H9 (cell line): ENCODE results near the gene DOCK1. TPM values are rescaled to one million over a fixed set of nuclear protein-coding genes. Genes with fewer than 3 reads are reported as not detected.

ENCODE experiments used
- DNase-seq: peaks from one replicate; pipeline ENCODE4 v3.0.0-alpha.2; 2017
- H2AFZ ChIP-seq: one replicate; pipeline ENCODE4 v1.6.1; 2013; ENCODE audit warnings: mild to moderate bottlenecking, low read length, control low read depth, moderate library complexity
- H2AK5ac ChIP-seq: 2 replicates; pipeline ENCODE4 v1.6.1; 2013; ENCODE audit warnings: low read length, control low read depth, mixed read lengths; ENCODE audit not compliant: insufficient read length
- H2BK120ac ChIP-seq: one replicate; pipeline ENCODE4 v1.6.1; 2013; ENCODE audit warnings: low read depth, mild to moderate bottlenecking, low read length, control low read depth, inconsistent platforms; ENCODE audit not compliant: poor library complexity, severe bottlenecking
- H2BK12ac ChIP-seq: 2 replicates; pipeline ENCODE4 v1.6.1; 2013; ENCODE audit warnings: low read length, control low read depth, mixed read lengths, low read depth; ENCODE audit not compliant: insufficient read length
- H2BK15ac ChIP-seq: 2 replicates; pipeline ENCODE4 v1.6.1; 2013; ENCODE audit warnings: low read depth, low read length, control low read depth
- H2BK20ac ChIP-seq: one replicate; pipeline ENCODE4 v1.6.1; 2013; ENCODE audit warnings: low read depth, mild to moderate bottlenecking, low read length, control low read depth, inconsistent platforms; ENCODE audit not compliant: poor library complexity, severe bottlenecking
- H2BK5ac ChIP-seq: 2 replicates; pipeline ENCODE4 v1.6.1; 2013; ENCODE audit warnings: low read length, control low read depth, mixed read lengths; ENCODE audit not compliant: insufficient read length
- H3K14ac ChIP-seq: 2 replicates; pipeline ENCODE4 v1.6.1; 2013; ENCODE audit warnings: low read length, control low read depth; ENCODE audit not compliant: insufficient read depth
- H3K18ac ChIP-seq: 2 replicates; pipeline ENCODE4 v1.6.1; 2013; ENCODE audit warnings: low read depth, mild to moderate bottlenecking, mixed read lengths, low read length, control low read depth; ENCODE audit not compliant: insufficient read length
- H3K23ac ChIP-seq: 2 replicates; pipeline ENCODE4 v1.6.1; 2013; ENCODE audit warnings: low read length, control low read depth, mixed read lengths, low read depth; ENCODE audit not compliant: insufficient read length
- H3K23me2 ChIP-seq: 2 replicates; pipeline ENCODE4 v1.6.1; 2013; ENCODE audit warnings: low read depth, mild to moderate bottlenecking, mixed read lengths, low read length, control low read depth; ENCODE audit not compliant: insufficient read length, poor library complexity, severe bottlenecking
- H3K27ac ChIP-seq: 2 replicates; pipeline ENCODE4 v1.5.1; 2013; ENCODE audit warnings: low read length, control low read depth, mixed read lengths, low read depth; ENCODE audit not compliant: insufficient read length
- H3K27me3 ChIP-seq: 2 replicates; pipeline ENCODE4 v1.6.1; 2013; ENCODE audit warnings: low read length, control low read depth, inconsistent platforms; ENCODE audit not compliant: insufficient read depth
- H3K4ac ChIP-seq: 2 replicates; pipeline ENCODE4 v1.6.1; 2013; ENCODE audit warnings: low read depth, mild to moderate bottlenecking, control low read depth, inconsistent platforms, low read length, moderate library complexity
- H3K4me1 ChIP-seq: 2 replicates; pipeline ENCODE4 v1.6.1; 2013; ENCODE audit warnings: low read length, control low read depth, inconsistent platforms; ENCODE audit not compliant: insufficient read depth
- H3K4me2 ChIP-seq: 2 replicates; pipeline ENCODE4 v1.6.1; 2013; ENCODE audit warnings: low read length, control low read depth, mixed read lengths; ENCODE audit not compliant: insufficient read length, insufficient read depth
- H3K56ac ChIP-seq: 2 replicates; pipeline ENCODE4 v1.6.1; 2013; ENCODE audit warnings: low read depth, mild to moderate bottlenecking, mixed read lengths, low read length, control low read depth; ENCODE audit not compliant: insufficient read length
- H3K79me1 ChIP-seq: 2 replicates; pipeline ENCODE4 v1.6.1; 2013; ENCODE audit warnings: low read depth, mild to moderate bottlenecking, moderate library complexity, low read length, control low read depth, inconsistent platforms; ENCODE audit not compliant: insufficient read depth, poor library complexity, severe bottlenecking
- H3K79me2 ChIP-seq: 2 replicates; pipeline ENCODE4 v1.6.1; 2013; ENCODE audit warnings: low read length, control low read depth, inconsistent platforms; ENCODE audit not compliant: insufficient read depth
- H3K9ac ChIP-seq: 2 replicates; pipeline ENCODE4 v1.6.1; 2013; ENCODE audit warnings: low read length, control low read depth, mixed read lengths; ENCODE audit not compliant: insufficient read length; ENCODE audit errors: extremely low read depth
- H3K9me3 ChIP-seq: one replicate; pipeline ENCODE4 v1.6.1; 2013; ENCODE audit warnings: low read depth, low read length, inconsistent platforms; ENCODE audit not compliant: control insufficient read depth
- H3T11ph ChIP-seq: one replicate; pipeline ENCODE4 v1.6.1; 2013; ENCODE audit warnings: mild to moderate bottlenecking, low read length, control low read depth, inconsistent platforms
- H4K20me1 ChIP-seq: one replicate; pipeline ENCODE4 v1.6.1; 2013; ENCODE audit not compliant: control insufficient read depth, insufficient read length, insufficient read depth
- H4K5ac ChIP-seq: 2 replicates; pipeline ENCODE4 v1.6.1; 2013; ENCODE audit warnings: low read depth, mild to moderate bottlenecking, mixed read lengths, low read length, control low read depth; ENCODE audit not compliant: insufficient read length
- H4K8ac ChIP-seq: replicated peaks from 2 replicates; pipeline ENCODE4 v1.6.1; 2013; ENCODE audit warnings: low read length, control low read depth, mixed read lengths, low read depth; ENCODE audit not compliant: insufficient read length
- H4K91ac ChIP-seq: 2 replicates; pipeline ENCODE4 v1.6.1; 2013; ENCODE audit warnings: low read depth, mild to moderate bottlenecking, moderate library complexity, mixed read lengths, low read length, control low read depth; ENCODE audit not compliant: insufficient read length
- H3K27ac Mint-ChIP-seq, 3 experiments: 2 replicates in 2 of 3; 3 replicates in 1 of 3; pipeline ENCODE4 v1.8.0; 2020 to 2021; ENCODE audit warnings: mixed read lengths in 3 of 3, mild to moderate bottlenecking in 1 of 3, moderate library complexity in 1 of 3
- H3K27me3 Mint-ChIP-seq: 2 replicates; pipeline ENCODE4 v1.8.0; 2021; ENCODE audit warnings: low read depth, mild to moderate bottlenecking, moderate library complexity, mixed read lengths
- H3K36me3 Mint-ChIP-seq, 3 experiments: 2 replicates in 2 of 3; 3 replicates in 1 of 3; pipeline ENCODE4 v1.8.0; 2020 to 2021; ENCODE audit warnings: low read depth in 3 of 3, mixed read lengths in 3 of 3; ENCODE audit not compliant: insufficient read depth in 1 of 3
- H3K4me1 Mint-ChIP-seq, 2 experiments: 2 replicates each; pipeline ENCODE4 v1.8.0; 2020; ENCODE audit warnings: mixed read lengths in 2 of 2
- H3K4me3 Mint-ChIP-seq, 2 experiments: 2 replicates in 1 of 2; 3 replicates in 1 of 2; pipeline ENCODE4 v1.8.0; 2020 to 2021; ENCODE audit warnings: mild to moderate bottlenecking in 2 of 2, mixed read lengths in 2 of 2, moderate library complexity in 1 of 2
- H3K9me3 Mint-ChIP-seq, 2 experiments: 2 replicates in 1 of 2; 3 replicates in 1 of 2; pipeline ENCODE4 v1.8.0; 2020; ENCODE audit warnings: mild to moderate bottlenecking in 2 of 2, mixed read lengths in 2 of 2, moderate library complexity in 1 of 2
- WGBS: extraction: QIAGEN DNeasy Blood & Tissue Kit; methylation state at CpG from one replicate; pipeline ENCODE4 v1.1.7; 2013; ENCODE audit warnings: missing lambda C conversion rate, low lambda C conversion rate, mixed read lengths; ENCODE audit not compliant: insufficient read length; ENCODE audit errors: extremely low coverage; 5-methylcytosine and 5-hydroxymethylcytosine counted together
- total RNA-seq: library from RNA; stranded (reverse); gene quantifications from 2 replicates; pipeline ENCODE4 v1.2.1, GENCODE V29; 2021
- TF ChIP-seq, protein P1 (sequence below): fragments of 200-600 bp; sonication (generic); conservative IDR thresholded peaks from 3 replicates; pipeline ENCODE4 v1.8.0; 2021; ENCODE audit warnings: antibody characterized with exemption, mild to moderate bottlenecking

Gene DOCK1
- total RNA-seq, 1 experiment from 2014 or later, result 57.0 TPM

DNA sequence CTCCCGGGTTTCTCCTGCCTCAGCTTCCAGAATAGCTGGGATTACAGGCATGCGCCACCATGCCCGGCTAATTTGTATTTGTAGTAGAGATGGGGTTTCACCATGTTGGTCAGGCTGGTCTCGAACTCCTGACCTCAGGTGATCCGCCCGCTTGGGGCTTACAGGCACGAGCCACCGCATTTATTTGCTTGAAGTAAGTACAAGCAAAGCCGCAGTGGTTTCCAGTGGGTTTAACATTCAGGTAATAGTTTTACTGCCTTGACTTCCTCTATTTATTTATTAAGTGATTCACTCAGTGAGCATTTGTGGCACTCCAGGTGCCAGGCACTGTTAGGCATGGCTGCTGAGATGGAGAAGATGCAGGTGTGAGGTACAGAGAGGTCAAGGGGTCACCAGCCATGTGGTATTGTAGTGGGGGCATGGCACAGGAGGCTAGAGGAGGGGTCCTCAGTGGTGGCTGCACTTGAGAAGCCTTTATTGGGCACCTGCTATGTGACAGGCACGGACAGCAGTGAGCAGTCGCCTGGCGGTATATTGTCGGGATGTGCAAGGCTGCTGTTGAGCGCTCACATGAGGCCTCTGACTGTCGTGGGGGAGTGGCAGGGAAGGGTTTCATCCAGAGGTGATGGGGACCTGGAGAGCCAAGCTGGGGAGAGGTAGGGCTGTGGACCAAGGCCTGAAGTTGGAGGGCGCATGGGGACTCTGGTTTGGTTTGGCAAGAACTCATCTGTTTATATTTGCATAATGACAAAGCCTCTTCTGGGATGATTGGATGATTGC, 54.9 kb downstream of the DOCK1 start:
- H3K79me2 ChIP-seq, result peaks cover 6% of the 10 kb centered on the region; the same call in 1 of the 2 replicates
- Mint-ChIP-seq H3K9me3 (no peaks in the 10 kb centered on the region), H3K27me3 (no peaks in the 10 kb centered on the region), H3K4me1 (peaks cover 45 to 47% of the 10 kb centered on the region in 2 experiments), H3K27ac (peak overlapping the region in 1 of 3 experiments; percentile 70; a peak in 1 of 7 replicates), H3K4me3 (no peak overlapping the region), H3K36me3 (0 out of 7 replicates have a peak, but pooled peaks cover 0 to 3% (median 0%) of the 10 kb centered on the region in 3 experiments)
- no peaks in the 10 kb centered on the region for H3K23me2 ChIP-seq
- H2BK120ac ChIP-seq, result no peak overlapping the region
- no peak overlapping the region for H2BK20ac ChIP-seq
- no peaks in the 10 kb centered on the region for H3K9me3 ChIP-seq
- no peak overlapping the region for H2AFZ ChIP-seq
- H3K4me1 ChIP-seq, result peaks cover 3% of the 10 kb centered on the region; the same call in 1 of the 2 replicates
- no peak overlapping the region for H4K5ac ChIP-seq
- no peak overlapping the region for H3K9ac ChIP-seq
- H3K23ac ChIP-seq, result no peak overlapping the region
- TF ChIP-seq, protein P1, sequence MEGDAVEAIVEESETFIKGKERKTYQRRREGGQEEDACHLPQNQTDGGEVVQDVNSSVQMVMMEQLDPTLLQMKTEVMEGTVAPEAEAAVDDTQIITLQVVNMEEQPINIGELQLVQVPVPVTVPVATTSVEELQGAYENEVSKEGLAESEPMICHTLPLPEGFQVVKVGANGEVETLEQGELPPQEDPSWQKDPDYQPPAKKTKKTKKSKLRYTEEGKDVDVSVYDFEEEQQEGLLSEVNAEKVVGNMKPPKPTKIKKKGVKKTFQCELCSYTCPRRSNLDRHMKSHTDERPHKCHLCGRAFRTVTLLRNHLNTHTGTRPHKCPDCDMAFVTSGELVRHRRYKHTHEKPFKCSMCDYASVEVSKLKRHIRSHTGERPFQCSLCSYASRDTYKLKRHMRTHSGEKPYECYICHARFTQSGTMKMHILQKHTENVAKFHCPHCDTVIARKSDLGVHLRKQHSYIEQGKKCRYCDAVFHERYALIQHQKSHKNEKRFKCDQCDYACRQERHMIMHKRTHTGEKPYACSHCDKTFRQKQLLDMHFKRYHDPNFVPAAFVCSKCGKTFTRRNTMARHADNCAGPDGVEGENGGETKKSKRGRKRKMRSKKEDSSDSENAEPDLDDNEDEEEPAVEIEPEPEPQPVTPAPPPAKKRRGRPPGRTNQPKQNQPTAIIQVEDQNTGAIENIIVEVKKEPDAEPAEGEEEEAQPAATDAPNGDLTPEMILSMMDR, result no peak
- H3K14ac ChIP-seq, result no peak overlapping the region; the same call in 1 of the 2 replicates
- peaks cover 2% of the 10 kb centered on the region for H3K79me1 ChIP-seq
- DNase-seq, result no peak
- H3K4me2 ChIP-seq, result no peak overlapping the region
- no peak overlapping the region for H3K4ac ChIP-seq
- no peak overlapping the region for H2BK15ac ChIP-seq
- H4K20me1 ChIP-seq, result no peaks in the 10 kb centered on the region
- H2BK5ac ChIP-seq, result no peak overlapping the region
- H3K18ac ChIP-seq, result no peak overlapping the region
- H4K8ac ChIP-seq, result no peak overlapping the region
- no peak overlapping the region for H4K91ac ChIP-seq
- no peak overlapping the region for H2AK5ac ChIP-seq
- WGBS, result no CpG with 5 or more reads among the region's 16 CpGs
- H3T11ph ChIP-seq, result no peak overlapping the region
- no peak overlapping the region for H2BK12ac ChIP-seq
- H3K27ac ChIP-seq, result no peak overlapping the region
- H3K27me3 ChIP-seq, result no peaks in the 10 kb centered on the region
- no peak overlapping the region for H3K56ac ChIP-seq
